ENCODE measurements around the gene NRXN2.

NRXN2 gene

DNA sequence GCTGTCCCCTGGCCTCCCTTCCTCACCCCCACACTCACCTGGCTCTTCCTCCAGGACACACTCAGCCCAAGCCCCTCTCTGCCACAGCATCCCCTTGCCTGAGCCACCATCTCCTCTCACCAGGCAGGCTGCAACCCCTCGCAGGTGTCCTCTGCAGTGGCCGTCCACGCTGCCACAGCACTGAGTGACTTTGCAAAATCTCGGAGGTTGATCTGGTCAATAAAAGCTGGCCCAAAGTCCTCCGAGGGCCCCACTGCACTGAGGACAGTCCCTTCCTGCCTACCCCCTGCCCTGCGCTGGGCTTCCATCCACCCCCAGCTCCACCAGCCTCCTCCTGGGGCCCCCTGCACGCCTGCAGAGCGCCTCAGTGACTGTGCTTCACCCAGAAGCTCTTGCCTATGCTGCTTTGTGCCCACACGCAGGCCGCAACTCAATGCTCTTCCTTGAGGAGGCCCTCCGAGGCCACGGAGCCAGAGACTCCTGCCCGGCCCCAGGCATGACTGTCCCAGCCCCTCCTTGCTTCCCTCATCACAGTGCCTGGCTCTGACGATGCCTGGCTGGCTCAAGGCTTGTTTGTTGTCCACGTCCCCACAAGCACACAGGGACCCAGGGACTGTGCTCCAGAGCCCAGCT is 162.7 kb downstream of the NRXN2 start:
- no peak for DNase-seq

DNA sequence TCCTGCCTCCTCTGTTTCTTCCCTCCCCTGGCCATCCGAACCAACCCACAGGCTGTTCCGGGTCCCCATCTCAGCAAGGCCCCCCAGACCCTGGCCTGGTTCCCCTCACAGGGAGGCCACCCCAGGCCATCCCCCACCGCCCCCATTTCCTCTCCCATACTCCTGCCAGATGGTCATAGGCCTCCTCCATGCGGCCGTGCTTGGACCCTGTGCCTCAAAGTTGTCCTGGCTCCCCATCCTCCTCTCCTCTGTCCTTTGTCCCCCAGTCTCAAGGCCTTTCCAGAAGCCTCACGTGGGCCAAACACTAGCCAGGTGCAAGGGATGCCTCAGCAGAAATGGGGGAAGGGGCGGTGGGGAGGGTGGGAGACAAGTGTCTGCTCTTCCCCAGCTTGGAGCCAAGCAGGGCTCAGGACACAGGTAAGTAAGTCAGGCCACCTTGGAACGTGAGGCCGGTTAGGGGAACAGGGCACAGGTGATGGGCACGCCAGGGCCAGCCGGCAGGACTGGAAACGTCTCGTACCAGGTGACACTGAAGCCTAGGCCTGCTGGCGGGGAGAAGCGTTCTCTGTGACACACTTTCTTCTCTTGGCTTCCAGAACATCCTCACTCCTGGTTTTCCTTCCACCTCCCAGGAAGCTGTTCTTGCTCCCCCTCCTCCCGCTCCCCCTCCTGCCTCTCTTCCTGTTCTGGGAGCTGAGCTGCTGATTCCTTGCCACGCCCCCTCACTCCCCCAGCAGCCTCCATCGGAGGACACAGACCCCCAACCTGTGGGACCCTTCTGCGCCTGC is 163.5 kb downstream of the NRXN2 start:
- no peak for DNase-seq

DNA sequence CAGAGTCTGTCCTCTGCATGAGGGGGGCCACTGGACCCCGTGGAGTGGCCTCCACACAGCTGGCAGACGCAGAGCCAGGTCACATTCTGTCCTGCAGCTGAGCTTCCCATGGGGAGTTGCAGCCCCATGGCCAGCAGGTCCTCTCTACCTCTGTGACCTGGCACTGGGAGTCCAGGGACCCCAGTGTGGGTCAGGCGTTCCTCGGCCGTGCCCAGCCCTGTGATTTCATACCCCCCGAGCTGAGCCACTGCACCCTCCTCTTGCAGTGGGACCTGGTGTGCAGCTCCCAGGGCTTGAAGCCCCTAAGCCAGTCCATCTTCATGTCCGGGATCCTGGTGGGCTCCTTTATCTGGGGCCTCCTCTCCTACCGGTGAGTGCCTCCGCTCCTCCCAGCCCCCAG is 164.1 kb downstream of the NRXN2 start:
- no peak for DNase-seq

DNA sequence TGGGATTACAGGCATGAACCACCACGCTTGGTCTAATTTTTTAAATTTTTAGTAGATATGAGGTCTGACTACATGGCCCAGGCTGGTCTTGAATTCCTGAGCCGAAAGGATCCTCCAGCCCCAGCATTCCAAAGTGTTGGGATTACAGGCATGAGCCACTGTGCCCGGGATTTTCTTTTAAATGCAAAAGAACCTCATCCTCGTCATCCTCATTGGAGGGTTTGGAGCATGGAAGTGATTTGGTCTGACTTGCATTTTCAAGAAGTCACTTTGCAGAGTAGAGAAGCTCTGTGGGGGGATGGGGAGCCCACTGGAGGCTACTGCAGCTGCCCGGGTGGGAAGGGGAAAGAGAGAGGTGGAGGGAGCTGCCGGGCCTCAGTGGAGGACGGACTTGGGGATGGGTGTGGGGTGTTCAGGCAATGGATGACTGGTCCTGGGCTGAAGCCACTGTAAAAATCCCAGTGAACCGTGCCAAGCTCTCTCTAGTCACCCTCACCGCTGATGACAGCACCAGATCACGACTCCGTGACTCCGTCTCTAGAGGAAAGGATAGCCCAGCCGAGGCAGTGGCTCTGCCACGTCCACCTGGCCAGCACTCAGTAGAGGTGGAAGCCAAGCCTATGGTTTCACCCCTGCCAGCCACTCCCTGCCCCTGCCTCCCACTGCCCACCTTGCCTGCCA is 164.8 kb downstream of the NRXN2 start:
- DNase-seq, result no peak

DNA sequence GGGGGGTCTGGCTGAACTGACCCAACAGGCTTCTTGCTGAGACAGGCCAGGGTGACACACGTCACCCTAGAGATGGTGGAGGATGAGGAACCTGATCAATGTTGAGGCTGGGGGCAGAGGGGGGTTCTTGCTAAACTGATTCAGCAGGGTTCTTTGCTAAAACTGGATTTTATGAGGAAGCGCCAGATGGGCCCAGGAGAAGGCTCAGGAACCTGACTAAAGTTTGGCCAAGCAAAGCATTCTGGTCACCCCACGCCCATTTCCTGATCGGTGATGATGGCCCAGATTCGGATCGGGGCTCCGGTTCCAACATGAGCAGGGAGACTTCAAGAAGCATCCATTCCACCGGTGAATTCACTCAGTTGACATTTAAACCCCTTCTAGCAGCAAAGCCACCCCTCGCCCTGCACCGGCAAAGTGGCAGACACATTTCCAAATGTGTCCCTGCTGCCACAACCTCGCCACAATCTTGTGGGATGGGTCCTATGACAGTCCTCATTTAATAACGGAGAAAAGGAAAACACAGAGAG is 166.2 kb downstream of the NRXN2 start:
- no peak for DNase-seq
